SK-N-SH treated with all-trans-retinoic acid at 6 μM for 48 hours (cell line): Measurements from ENCODE around the gene CNN2.

ENCODE experiments used
- ATAC-seq: fragments of 200-7000 bp; cut with Tn5 transposase; 3 replicates; pipeline ENCODE4 v1.9.1; 2020; ENCODE audit warnings: mild to moderate bottlenecking, moderate library complexity
- ARNTL ChIP-seq: fragments of 450-650 bp; formaldehyde crosslinking; IDR thresholded peaks from 2 replicates; pipeline ENCODE4 v1.5.0; 2020; ENCODE audit warnings: low read depth, mild to moderate bottlenecking, moderate library complexity, borderline replicate concordance
- CREB5 ChIP-seq: fragments of 250-450 bp; sonication (Bioruptor Pico); IDR thresholded peaks from 2 replicates; pipeline ENCODE4 v1.5.1; 2020; ENCODE audit warnings: low read depth, mild to moderate bottlenecking, moderate library complexity
- CSDC2 ChIP-seq: fragments of 250-450 bp; sonication (Bioruptor Pico); IDR thresholded peaks from 2 replicates; pipeline ENCODE4 v1.5.0; 2020; ENCODE audit warnings: mild to moderate bottlenecking, moderate library complexity
- GLIS3 ChIP-seq: fragments of 250-450 bp; sonication (Bioruptor Pico); IDR thresholded peaks from 2 replicates; pipeline ENCODE4 v1.5.0; 2020; ENCODE audit warnings: mild to moderate bottlenecking, moderate library complexity
- OSR1 ChIP-seq: fragments of 250-450 bp; sonication (Bioruptor Pico); IDR thresholded peaks from 2 replicates; pipeline ENCODE4 v1.8.0; 2022; ENCODE audit warnings: moderate library complexity, mild to moderate bottlenecking, inconsistent platforms
- PATZ1 ChIP-seq: fragments of 250-450 bp; sonication (Bioruptor Pico); IDR thresholded peaks from 2 replicates; pipeline ENCODE4 v1.8.0; 2020; ENCODE audit warnings: mild to moderate bottlenecking, moderate library complexity, borderline replicate concordance
- POU6F1 ChIP-seq: fragments of 250-450 bp; sonication (Bioruptor Pico); IDR thresholded peaks from 2 replicates; pipeline ENCODE4 v1.8.0; 2021; ENCODE audit warnings: low read depth, mild to moderate bottlenecking, moderate library complexity, borderline replicate concordance
- PPARA ChIP-seq: fragments of 250-450 bp; sonication (Bioruptor Pico); IDR thresholded peaks from 2 replicates; pipeline ENCODE4 v1.5.0; 2020; ENCODE audit warnings: mild to moderate bottlenecking, borderline replicate concordance
- RARB ChIP-seq: fragments of 250-450 bp; sonication (Bioruptor Pico); IDR thresholded peaks from 2 replicates; pipeline ENCODE4 v1.8.0; 2021; ENCODE audit warnings: mild to moderate bottlenecking, moderate library complexity
- SNAI2 ChIP-seq: fragments of 250-450 bp; sonication (Bioruptor Pico); IDR thresholded peaks from 2 replicates; pipeline ENCODE4 v1.5.0; 2020; ENCODE audit warnings: mild to moderate bottlenecking, moderate library complexity
- TCF4 ChIP-seq: fragments of 250-450 bp; sonication (Bioruptor Pico); IDR thresholded peaks from 2 replicates; pipeline ENCODE4 v1.8.0; 2021; ENCODE audit warnings: mild to moderate bottlenecking, moderate library complexity, borderline replicate concordance
- TOX ChIP-seq: fragments of 250-450 bp; sonication (Bioruptor Pico); IDR thresholded peaks from 2 replicates; pipeline ENCODE4 v1.8.0; 2021; ENCODE audit warnings: mild to moderate bottlenecking, moderate library complexity, borderline replicate concordance
- ZC3H10 ChIP-seq: fragments of 250-450 bp; sonication (Bioruptor Pico); IDR thresholded peaks from 2 replicates; pipeline ENCODE4 v1.5.1; 2021; ENCODE audit warnings: mild to moderate bottlenecking, moderate library complexity
- ZFP3 ChIP-seq: fragments of 250-450 bp; sonication (Bioruptor Pico); IDR thresholded peaks from 2 replicates; pipeline ENCODE4 v1.5.0; 2020; ENCODE audit warnings: mild to moderate bottlenecking, moderate library complexity
- ZNF565 ChIP-seq: fragments of 450-650 bp; formaldehyde crosslinking; conservative IDR thresholded peaks from 2 replicates; pipeline ENCODE4 v1.5.0; 2020; ENCODE audit warnings: low read depth, mild to moderate bottlenecking, moderate library complexity
- ZNF70 ChIP-seq: fragments of 450-650 bp; formaldehyde crosslinking; IDR thresholded peaks from 2 replicates; pipeline ENCODE4 v1.5.0; 2020; ENCODE audit warnings: mild to moderate bottlenecking, moderate library complexity
- TF ChIP-seq, protein P1 (sequence below): fragments of 250-450 bp; sonication (Bioruptor Pico); IDR thresholded peaks from 2 replicates; pipeline ENCODE4 v1.5.0; 2020; ENCODE audit warnings: mild to moderate bottlenecking, moderate library complexity

CNN2 gene

DNA sequence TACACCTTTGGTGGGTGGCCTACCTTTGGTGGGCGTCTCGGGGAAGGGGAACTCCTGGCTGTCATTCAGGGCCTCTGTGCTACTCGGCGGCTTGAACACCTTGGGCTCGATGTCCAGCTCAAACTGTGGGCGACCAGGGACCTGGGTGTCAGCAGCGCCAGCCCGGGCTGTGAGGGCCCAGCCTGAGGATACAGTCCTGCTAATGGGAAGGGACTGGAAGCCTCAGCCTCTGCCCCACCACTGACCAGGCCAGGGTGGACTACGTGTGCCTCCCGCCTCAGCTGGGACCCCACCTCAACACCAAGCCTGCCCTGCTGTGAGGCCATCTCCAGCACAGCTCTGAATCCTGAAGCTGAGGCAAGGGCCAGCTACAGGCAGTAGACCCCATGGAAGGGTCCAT, 13.2 kb upstream of the CNN2 start:
- ATAC-seq: no peak
- no peak for TF ChIP-seq PATZ1 (CRISPR knock-in tag)
- TF ChIP-seq OSR1 (CRISPR knock-in tag): no peak
- no peak for TF ChIP-seq ZC3H10

GRCh38 chr19:1014161-1015060, 12.0 kb upstream of the CNN2 start:
- TF ChIP-seq ZFP3 (no peak), ZC3H10 (no peak), ZNF565 (CRISPR knock-in tag) (no peak), CSDC2 (no peak), TCF4 (CRISPR knock-in tag) (no peak), TOX (CRISPR knock-in tag) (no peak), ARNTL (CRISPR knock-in tag) (no peak), SNAI2 (CRISPR knock-in tag) (no peak), PPARA (CRISPR knock-in tag) (no peak), CREB5 (CRISPR knock-in tag) (no peak), GLIS3 (no peak), RARB (no peak)
- TF ChIP-seq, protein P1, sequence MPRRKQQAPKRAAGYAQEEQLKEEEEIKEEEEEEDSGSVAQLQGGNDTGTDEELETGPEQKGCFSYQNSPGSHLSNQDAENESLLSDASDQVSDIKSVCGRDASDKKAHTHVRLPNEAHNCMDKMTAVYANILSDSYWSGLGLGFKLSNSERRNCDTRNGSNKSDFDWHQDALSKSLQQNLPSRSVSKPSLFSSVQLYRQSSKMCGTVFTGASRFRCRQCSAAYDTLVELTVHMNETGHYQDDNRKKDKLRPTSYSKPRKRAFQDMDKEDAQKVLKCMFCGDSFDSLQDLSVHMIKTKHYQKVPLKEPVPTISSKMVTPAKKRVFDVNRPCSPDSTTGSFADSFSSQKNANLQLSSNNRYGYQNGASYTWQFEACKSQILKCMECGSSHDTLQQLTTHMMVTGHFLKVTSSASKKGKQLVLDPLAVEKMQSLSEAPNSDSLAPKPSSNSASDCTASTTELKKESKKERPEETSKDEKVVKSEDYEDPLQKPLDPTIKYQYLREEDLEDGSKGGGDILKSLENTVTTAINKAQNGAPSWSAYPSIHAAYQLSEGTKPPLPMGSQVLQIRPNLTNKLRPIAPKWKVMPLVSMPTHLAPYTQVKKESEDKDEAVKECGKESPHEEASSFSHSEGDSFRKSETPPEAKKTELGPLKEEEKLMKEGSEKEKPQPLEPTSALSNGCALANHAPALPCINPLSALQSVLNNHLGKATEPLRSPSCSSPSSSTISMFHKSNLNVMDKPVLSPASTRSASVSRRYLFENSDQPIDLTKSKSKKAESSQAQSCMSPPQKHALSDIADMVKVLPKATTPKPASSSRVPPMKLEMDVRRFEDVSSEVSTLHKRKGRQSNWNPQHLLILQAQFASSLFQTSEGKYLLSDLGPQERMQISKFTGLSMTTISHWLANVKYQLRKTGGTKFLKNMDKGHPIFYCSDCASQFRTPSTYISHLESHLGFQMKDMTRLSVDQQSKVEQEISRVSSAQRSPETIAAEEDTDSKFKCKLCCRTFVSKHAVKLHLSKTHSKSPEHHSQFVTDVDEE (CRISPR knock-in tag): no peak

GRCh38 chr19:1015061-1015781, 11.2 kb upstream of the CNN2 start:
- no peak for ATAC-seq
- TF ChIP-seq SNAI2 (CRISPR knock-in tag) (no peak), CREB5 (CRISPR knock-in tag) (no peak), TOX (CRISPR knock-in tag) (no peak), ZNF70 (CRISPR knock-in tag) (no peak), ARNTL (CRISPR knock-in tag) (no peak), POU6F1 (CRISPR knock-in tag) (no peak)

More at GRCh38 chr19:1014161-1015060, 12.0 kb upstream of the CNN2 start:
- ATAC-seq: no peak
